IMR-90 (cell line): ENCODE data around the gene CACNA1G. TPM values are rescaled to one million over a fixed set of nuclear protein-coding genes. Genes with fewer than 3 reads are reported as not detected.

Experiments used
- ATAC-seq: fragments of 200-7000 bp; cut with Tn5 transposase; 2 replicates; pipeline ENCODE4 v1.9.1; 2020; ENCODE audit warnings: low read depth, mild to moderate bottlenecking, moderate library complexity
- BruUV-seq: library from RNA; stranded (reverse); fragments of 400-500 nt; replicated peaks from 2 replicates; lab custom pipeline; 2021; lab: Mats Ljungman, UMichigan
- CTCF ChIA-PET: fragments of 300-600 bp; formaldehyde crosslinking; extraction: SDS; loops from one replicate; lab custom pipeline; 2021; ENCODE audit warnings: antibody characterized with exemption; lab: Yijun Ruan, JAX
- POLR2A ChIA-PET: fragments of 300-600 bp; sonication (Branson Sonifier 250); formaldehyde crosslinking; loops from one replicate; lab custom pipeline; 2022; ENCODE audit warnings: antibody characterized with exemption; ENCODE audit not compliant: unreplicated experiment; lab: Charles Lee
- DNase-seq: peaks from one replicate; pipeline ENCODE4 v3.0.0; 2013
- H2AFZ ChIP-seq: replicated peaks from 2 replicates; pipeline ENCODE3; 2013; ENCODE audit warnings: low read length, mild to moderate bottlenecking; ENCODE audit not compliant: poor library complexity
- H2AK5ac ChIP-seq: 2 replicates; pipeline ENCODE4 v1.6.1; 2013; ENCODE audit warnings: low read depth, low read length, inconsistent platforms
- H2AK9ac ChIP-seq: replicated peaks from 2 replicates; pipeline ENCODE3; 2013; ENCODE audit warnings: mild to moderate bottlenecking, low read depth, low read length, moderate library complexity; ENCODE audit not compliant: poor library complexity
- H2BK120ac ChIP-seq: 2 replicates; pipeline ENCODE4 v1.6.1; 2013; ENCODE audit warnings: low read depth, low read length, inconsistent platforms
- H2BK15ac ChIP-seq: 3 replicates; pipeline ENCODE4 v1.6.1; 2013; ENCODE audit warnings: low read depth, low read length, inconsistent platforms
- H2BK20ac ChIP-seq: 2 replicates; pipeline ENCODE4 v1.6.1; 2013; ENCODE audit warnings: low read depth, mild to moderate bottlenecking, inconsistent platforms, low read length, moderate library complexity
- H2BK5ac ChIP-seq: 2 replicates; pipeline ENCODE4 v1.6.1; 2013; ENCODE audit warnings: mild to moderate bottlenecking, low read depth, low read length, inconsistent platforms; ENCODE audit not compliant: poor library complexity, severe bottlenecking
- H3K14ac ChIP-seq: replicated peaks from 2 replicates; pipeline ENCODE4 v1.6.1; 2013; ENCODE audit warnings: low read depth, low read length, inconsistent platforms
- H3K18ac ChIP-seq: 2 replicates; pipeline ENCODE4 v1.6.1; 2013; ENCODE audit warnings: low read depth, low read length, control low read depth
- H3K23ac ChIP-seq: 2 replicates; pipeline ENCODE4 v1.6.1; 2013; ENCODE audit warnings: low read depth, low read length, inconsistent platforms
- H3K27ac ChIP-seq: 2 replicates; pipeline ENCODE4 v1.5.1; 2013; ENCODE audit warnings: mild to moderate bottlenecking, control low read depth, low read length; ENCODE audit not compliant: insufficient read depth
- H3K27me3 ChIP-seq: 2 replicates; pipeline ENCODE4 v1.6.1; 2013; ENCODE audit warnings: low read length; ENCODE audit not compliant: control insufficient read depth, insufficient read depth
- H3K36me3 ChIP-seq: 2 replicates; pipeline ENCODE4 v1.6.1; 2013; ENCODE audit warnings: low read length, mixed read lengths; ENCODE audit not compliant: control insufficient read depth, insufficient read depth
- H3K4ac ChIP-seq: 2 replicates; pipeline ENCODE4 v1.6.1; 2013; ENCODE audit warnings: low read depth, low read length, inconsistent platforms
- H3K4me1 ChIP-seq: 2 replicates; pipeline ENCODE4 v1.6.1; 2013; ENCODE audit warnings: low read length, mixed read lengths; ENCODE audit not compliant: control insufficient read depth, insufficient read depth
- H3K4me2 ChIP-seq: 2 replicates; pipeline ENCODE4 v1.6.1; 2013; ENCODE audit warnings: low read depth, mild to moderate bottlenecking, control low read depth, low read length, moderate library complexity
- H3K4me3 ChIP-seq: 2 replicates; pipeline ENCODE4 v1.5.1; 2013; ENCODE audit warnings: low read depth, mild to moderate bottlenecking, control low read depth, low read length, moderate library complexity; ENCODE audit not compliant: insufficient read depth
- H3K56ac ChIP-seq: 2 replicates; pipeline ENCODE4 v1.6.1; 2013; ENCODE audit warnings: low read length, inconsistent platforms; ENCODE audit not compliant: insufficient read depth; ENCODE audit errors: extremely low read depth
- H3K79me1 ChIP-seq, 2 experiments: 2 replicates each; pipeline ENCODE4 v1.6.1; 2013; ENCODE audit warnings: low read length in 2 of 2, inconsistent platforms in 1 of 2, low read depth in 1 of 2
- H3K9ac ChIP-seq: 2 replicates; pipeline ENCODE4 v1.6.1; 2013; ENCODE audit warnings: low read depth, low read length, control low read depth
- H3K9me1 ChIP-seq: 2 replicates; pipeline ENCODE4 v1.6.1; 2013; ENCODE audit warnings: low read length, inconsistent platforms; ENCODE audit not compliant: insufficient read depth
- H3K9me3 ChIP-seq: 2 replicates; pipeline ENCODE4 v1.6.1; 2013; ENCODE audit warnings: low read length; ENCODE audit not compliant: control insufficient read depth, insufficient read depth
- H4K20me1 ChIP-seq: 2 replicates; pipeline ENCODE4 v1.6.1; 2013; ENCODE audit warnings: low read length, inconsistent platforms; ENCODE audit not compliant: insufficient read depth
- H4K5ac ChIP-seq: 2 replicates; pipeline ENCODE4 v1.6.1; 2013; ENCODE audit warnings: mild to moderate bottlenecking, low read depth, low read length, control low read depth
- H4K8ac ChIP-seq, 2 experiments: 2 replicates each; pipeline ENCODE4 v1.6.1; 2013; ENCODE audit warnings: low read depth in 2 of 2, low read length in 2 of 2, control low read depth in 1 of 2, inconsistent platforms in 1 of 2
- H4K91ac ChIP-seq: 2 replicates; pipeline ENCODE4 v1.6.1; 2013; ENCODE audit warnings: low read depth, low read length, inconsistent platforms; ENCODE audit not compliant: insufficient read depth
- CEBPB ChIP-seq: IDR thresholded peaks from 2 replicates; pipeline ENCODE4 v1.6.1; 2012; ENCODE audit warnings: low read depth, low read length, improper control_type of control experiment
- MAFK ChIP-seq: IDR thresholded peaks from 2 replicates; pipeline ENCODE4 v1.6.1; 2012; ENCODE audit warnings: low read depth, low read length, improper control_type of control experiment
- NFE2L2 ChIP-seq: fragments of 150-350 bp; IDR thresholded peaks from 2 replicates; pipeline ENCODE4 v1.6.1; 2016; ENCODE audit warnings: low read depth, mild to moderate bottlenecking, low read length
- POLR2A ChIP-seq: IDR thresholded peaks from 2 replicates; pipeline ENCODE4 v1.6.1; 2012; ENCODE audit warnings: mild to moderate bottlenecking, low read depth, low read length
- RAD21 ChIP-seq: IDR thresholded peaks from 2 replicates; pipeline ENCODE4 v1.6.1; 2012; ENCODE audit warnings: low read length, improper control_type of control experiment
- RFX5 ChIP-seq: IDR thresholded peaks from 2 replicates; pipeline ENCODE4 v1.8.0; 2012; ENCODE audit warnings: low read depth, mild to moderate bottlenecking, low read length, moderate library complexity
- WGBS, 2 experiments: methylation state at CpG; one replicate each; pipeline versions ENCODE4 v1.1.5 to v1.1.7; 2013; ENCODE audit warnings: missing lambda C conversion rate in 2 of 2; ENCODE audit not compliant: insufficient read length in 1 of 2; ENCODE audit errors: extremely low coverage in 2 of 2; 5-methylcytosine and 5-hydroxymethylcytosine counted together
- dilution Hi-C: fragments of 300-500 bp; cut with HindIII; formaldehyde crosslinking; loops from one replicate; pipeline ENCODE4 v1.14.3; 2018; ENCODE audit warnings: low sequenced_read_pairs; ENCODE audit not compliant: unreplicated experiment
- in situ Hi-C: fragments of 300-500 bp; cut with MboI; formaldehyde crosslinking; loops from 3 replicates; pipeline ENCODE4 v1.14.3; 2019; ENCODE audit warnings: low sequenced_read_pairs, inconsistent platforms, mixed read lengths
- intact Hi-C: fragments of 100-400 bp; cut with micrococcal nuclease; formaldehyde crosslinking; loops from 2 replicates; pipeline ENCODE4 v1.10.0; 2022
- polyA plus RNA-seq, 3 experiments: library from polyadenylated mRNA; depleted of rRNA; stranded (reverse); fragments of >200 nt; gene quantifications; 2 replicates each; pipeline ENCODE4 v1.2.3, GENCODE V29; 2012; ENCODE audit warnings: low replicate concordance in 1 of 3
- total RNA-seq: library from RNA; depleted of rRNA; stranded (reverse); fragments of >200 nt; gene quantifications from 2 replicates; pipeline ENCODE4 v1.2.3, GENCODE V29; 2012
- TF ChIP-seq, protein P1 (sequence below): fragments of 150-350 bp; IDR thresholded peaks from 2 replicates; pipeline ENCODE4 v1.6.1; 2017; ENCODE audit warnings: mild to moderate bottlenecking, antibody characterized with exemption, low read length, low read depth

Gene CACNA1G
- total and polyA plus RNA-seq, 2 of the 4 experiments (the other 2 are of a cell fraction): under 0.01 to 0.03 TPM

DNA sequence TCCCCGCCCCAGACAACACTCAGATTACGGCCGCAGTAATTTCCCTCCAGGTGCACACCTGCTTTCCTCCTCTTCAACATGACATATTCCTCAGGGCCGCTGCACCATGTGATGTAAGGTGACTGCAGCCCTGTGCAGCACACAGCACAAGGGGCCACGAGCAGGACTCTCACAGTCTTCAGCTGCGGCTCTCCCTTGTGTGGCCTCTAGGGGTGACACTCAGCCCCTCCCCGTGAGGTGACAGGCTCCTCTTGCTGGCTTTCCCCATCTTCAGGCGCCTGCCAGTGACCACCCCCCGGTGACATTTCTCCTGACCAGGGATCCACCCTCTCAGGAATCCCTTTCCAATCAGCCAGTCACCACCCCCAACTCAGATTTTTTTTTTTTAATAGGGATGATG, 42.8 kb downstream of the CACNA1G start:
- Histone ChIP-seq H2AK9ac (no peak overlapping the region), H4K91ac (no peak overlapping the region), H3K9me1 (no peaks in the 10 kb centered on the region), H4K20me1 (no peaks in the 10 kb centered on the region), H4K8ac (no peak overlapping the region), H3K4me2 (no peak overlapping the region), H4K5ac (no peak overlapping the region), H3K4me3 (no peak overlapping the region), H3K4me1 (peaks cover 8% of the 10 kb centered on the region; the same call in 1 of the 2 replicates), H3K9ac (no peak overlapping the region), H3K23ac (no peak overlapping the region), H3K27me3 (peaks cover 57% of the 10 kb centered on the region), H3K36me3 (no peaks in the 10 kb centered on the region), H2BK15ac (no peak overlapping the region), H3K79me1 (no peaks in the 10 kb centered on the region), H2BK5ac (no peak overlapping the region), H2AFZ (no peak overlapping the region), H2BK120ac (no peak overlapping the region), H2AK5ac (no peak overlapping the region), H3K14ac (no peak overlapping the region), H2BK20ac (no peak overlapping the region), H3K56ac (no peak overlapping the region), H3K4ac (no peak overlapping the region), H3K18ac (no peak overlapping the region), H3K9me3 (no peaks in the 10 kb centered on the region), H3K27ac (no peak overlapping the region)
- no peak for DNase-seq
- ATAC-seq: no peak
- CTCF ChIA-PET: interaction anchor here (0.5 kb wide), 1 partner anchor 20 kb away, joined by 3 read pairs; no protein-coding TSS in a partner anchor
- in situ Hi-C loops (no loop called here), dilution Hi-C loops (no loop called here), intact Hi-C loops (no loop called here)
- POLR2A ChIA-PET: no interaction called here
- WGBS, 2 experiments: 60% methylated on average over 2 of the region's 9 CpGs; no CpG with 5 or more reads in 1 of the 2 experiments
- BruUV-seq: no TSS peak
- TF ChIP-seq POLR2A: no peak
- TF ChIP-seq, protein P1, sequence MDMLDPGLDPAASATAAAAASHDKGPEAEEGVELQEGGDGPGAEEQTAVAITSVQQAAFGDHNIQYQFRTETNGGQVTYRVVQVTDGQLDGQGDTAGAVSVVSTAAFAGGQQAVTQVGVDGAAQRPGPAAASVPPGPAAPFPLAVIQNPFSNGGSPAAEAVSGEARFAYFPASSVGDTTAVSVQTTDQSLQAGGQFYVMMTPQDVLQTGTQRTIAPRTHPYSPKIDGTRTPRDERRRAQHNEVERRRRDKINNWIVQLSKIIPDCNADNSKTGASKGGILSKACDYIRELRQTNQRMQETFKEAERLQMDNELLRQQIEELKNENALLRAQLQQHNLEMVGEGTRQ: no peak
- no peak for TF ChIP-seq RFX5
- no peak for TF ChIP-seq RAD21
- TF ChIP-seq MAFK: no peak
- TF ChIP-seq CEBPB: no peak
- no peak for TF ChIP-seq NFE2L2
